MM.1S (cell line): ENCODE results near the gene CCL5.

ENCODE experiments used
- CTCF ChIP-seq: fragments of 300-600 bp; sonication (generic); IDR thresholded peaks from 2 replicates; pipeline ENCODE4 v1.5.1; 2016; ENCODE audit warnings: antibody characterized with exemption, low read length, mixed read lengths
- EZH2 ChIP-seq: fragments of 300-600 bp; sonication (generic); optimal IDR thresholded peaks from 2 replicates; pipeline ENCODE3; 2017; ENCODE audit warnings: low read depth, mild to moderate bottlenecking, antibody characterized with exemption, low read length, mixed read lengths

- TF ChIP-seq CTCF (no peak), EZH2 (no peak)
Observed at GRCh38 chr17:35915153-35915964, 35.2 kb upstream of the CCL5 start.
